Choroid plexus epithelial cell (primary cell): ENCODE data around the gene ERVW-1.

Experiments
- DNase-seq: peaks from one replicate; pipeline ENCODE4 v3.0.0-alpha.2; 2010; ENCODE audit warnings: low read depth
- H3K4me3 ChIP-seq: 2 replicates; pipeline ENCODE4 v1.5.1; 2011; ENCODE audit warnings: low read depth, mild to moderate bottlenecking, control low read depth, low read length, moderate library complexity
- CTCF ChIP-seq: conservative IDR thresholded peaks from 2 replicates; pipeline ENCODE4 v1.5.1; 2011; ENCODE audit warnings: low read depth, mild to moderate bottlenecking, control low read depth, inconsistent platforms, low read length, moderate library complexity

Gene ERVW-1

GRCh38 chr7:92464515-92464914, 13.2 kb downstream of the ERVW-1 start:
- H3K4me3 ChIP-seq, result no peak overlapping the region
- DNase-seq, result no peak
- TF ChIP-seq CTCF, result no peak

GRCh38 chr7:92462560-92462959, 15.2 kb downstream of the ERVW-1 start:
- TF ChIP-seq CTCF, result no peak
- H3K4me3 ChIP-seq, result no peak overlapping the region
- DNase-seq, result no peak

GRCh38 chr7:92461027-92462003, 16.4 kb downstream of the ERVW-1 start:
- H3K4me3 ChIP-seq, result peak overlapping the region; percentile 8
- TF ChIP-seq CTCF, result peak; percentile 88
- peak; percentile 72 for DNase-seq

- no peak for DNase-seq
- H3K4me3 ChIP-seq, result no peak overlapping the region
- TF ChIP-seq CTCF, result no peak
Measured at GRCh38 chr7:92460510-92460909, 17.2 kb downstream of the ERVW-1 start.

GRCh38 chr7:92460109-92460508, 17.6 kb downstream of the ERVW-1 start:
- DNase-seq, result no peak
- no peak for TF ChIP-seq CTCF

GRCh38 chr7:92456236-92456635, 21.5 kb downstream of the ERVW-1 start:
- no peak for TF ChIP-seq CTCF
- H3K4me3 ChIP-seq, result no peak overlapping the region
- peak; percentile 15 for DNase-seq

More at GRCh38 chr7:92460109-92460508, 17.6 kb downstream of the ERVW-1 start:
- no peak overlapping the region for H3K4me3 ChIP-seq

GRCh38 chr7:92451645-92452044, 26.1 kb downstream of the ERVW-1 start:
- no peak for TF ChIP-seq CTCF
- H3K4me3 ChIP-seq, result no peak overlapping the region
- no peak for DNase-seq
